Thymus (tissue), 11 donors: ENCODE measurements around the gene CCDC102B. TPM values are rescaled to one million over a fixed set of nuclear protein-coding genes. Genes with fewer than 3 reads are reported as not detected.
"Not testable (repeated sequence)": the region's sequence is repeated elsewhere in the genome, so short reads cannot be mapped to it uniquely, and the experiment has no call there.

Experiments
- DNase-seq, 9 donors: peaks; one replicate each; pipeline ENCODE4 v3.0.0-alpha.2; 2013; ENCODE audit warnings: low spot score in 9 of 9, low read depth in 6 of 9, missing footprints in 1 of 9
- H3K27ac ChIP-seq, 2 donors: one replicate each; pipeline ENCODE4 v1.5.1; 2013; ENCODE audit warnings: control low read depth in 1 of 2, low read depth in 1 of 2, low read length in 1 of 2, mild to moderate bottlenecking in 1 of 2, moderate library complexity in 1 of 2
- H3K27me3 ChIP-seq, 2 donors: one replicate each; pipeline ENCODE4 v1.5.1; 2013; ENCODE audit warnings: low read length in 1 of 2; ENCODE audit not compliant: control insufficient read depth in 2 of 2, insufficient read depth in 1 of 2
- H3K36me3 ChIP-seq, 2 donors: one replicate each; pipeline ENCODE4 v1.5.1; 2013; ENCODE audit warnings: low read length in 1 of 2, mild to moderate bottlenecking in 1 of 2, moderate library complexity in 1 of 2; ENCODE audit not compliant: control insufficient read depth in 2 of 2, insufficient read depth in 2 of 2
- H3K4me1 ChIP-seq, 2 donors: one replicate each; pipeline ENCODE4 v1.5.1; 2013; ENCODE audit warnings: low read length in 2 of 2; ENCODE audit not compliant: control insufficient read depth in 2 of 2, insufficient read depth in 2 of 2
- H3K4me3 ChIP-seq, 2 donors: one replicate each; pipeline ENCODE4 v1.5.1; 2013; ENCODE audit warnings: low read length in 2 of 2, control low read depth in 1 of 2, mild to moderate bottlenecking in 1 of 2
- H3K9me3 ChIP-seq, 2 donors: one replicate each; pipeline ENCODE4 v1.5.1; 2013; ENCODE audit warnings: low read length in 1 of 2, mild to moderate bottlenecking in 1 of 2; ENCODE audit not compliant: control insufficient read depth in 2 of 2, insufficient read depth in 1 of 2
- WGBS: extraction: QIAGEN DNeasy Blood & Tissue Kit; methylation state at CpG from one replicate; pipeline ENCODE4 v1.1.7; 2013; 5-methylcytosine and 5-hydroxymethylcytosine counted together
- polyA plus RNA-seq: library from polyadenylated mRNA; stranded (reverse); fragments of 200-250 nt; gene quantifications from one replicate; pipeline ENCODE4 v1.2.3, GENCODE V29; 2013
- total RNA-seq: library from RNA; stranded (reverse); fragments of 120-200 nt; gene quantifications from one replicate; pipeline ENCODE4 v1.2.4, GENCODE V29; 2013
- donor health status: healthy.

CCDC102B gene
- total and polyA plus RNA-seq, 2 donors, result 3.0 to 6.1 TPM

- no peak for DNase-seq
- Histone ChIP-seq H3K27me3 (no peaks in the 10 kb centered on the region), H3K4me3 (no peak overlapping the region), H3K9me3 (no peaks in the 10 kb centered on the region), H3K36me3 (no peaks in the 10 kb centered on the region), H3K27ac (no peak overlapping the region), H3K4me1 (no peaks in the 10 kb centered on the region)
- 71% methylated on average over 4 of the region's 4 CpGs for WGBS
Measured at GRCh38 chr18:68995675-68996074, 197.8 kb downstream of the CCDC102B start.

GRCh38 chr18:68997845-68998244 is 200.0 kb downstream of the CCDC102B start:
- H3K36me3 ChIP-seq, result no peaks in the 10 kb centered on the region
- no peak for DNase-seq
- no peaks in the 10 kb centered on the region for H3K4me1 ChIP-seq
- no peak overlapping the region for H3K27ac ChIP-seq
- no peaks in the 10 kb centered on the region for H3K27me3 ChIP-seq
- H3K4me3 ChIP-seq, result no peak overlapping the region
- 71% methylated on average over 3 of the region's 3 CpGs for WGBS
- H3K9me3 ChIP-seq, result no peaks in the 10 kb centered on the region

- Histone ChIP-seq H3K4me3 (no peak overlapping the region), H3K36me3 (no peaks in the 10 kb centered on the region), H3K9me3 (no peaks in the 10 kb centered on the region), H3K27me3 (no peaks in the 10 kb centered on the region), H3K27ac (no peak overlapping the region), H3K4me1 (no peaks in the 10 kb centered on the region)
- DNase-seq, result no peak
- 96% methylated on average over 1 of the region's 1 CpG for WGBS
Measured at GRCh38 chr18:69000366-69000765, 202.5 kb downstream of the CCDC102B start.

- Histone ChIP-seq H3K4me3 (no peak overlapping the region), H3K27ac (no peak overlapping the region), H3K4me1 (no peaks in the 10 kb centered on the region), H3K36me3 (no peaks in the 10 kb centered on the region), H3K9me3 (no peaks in the 10 kb centered on the region), H3K27me3 (no peaks in the 10 kb centered on the region)
- 96% methylated on average over 6 of the region's 6 CpGs for WGBS
- no peak for DNase-seq
Measured at GRCh38 chr18:69002233-69002632, 204.4 kb downstream of the CCDC102B start.

- H3K4me1 ChIP-seq, H3K36me3 ChIP-seq, H3K9me3 ChIP-seq, H3K27ac ChIP-seq, H3K27me3 ChIP-seq, DNase-seq, H3K4me3 ChIP-seq: not testable (repeated sequence)
- 96% methylated on average over 4 of the region's 4 CpGs for WGBS
Measured at GRCh38 chr18:69006212-69006611, 208.3 kb downstream of the CCDC102B start.

- Histone ChIP-seq H3K27ac (no peak overlapping the region), H3K27me3 (no peaks in the 10 kb centered on the region), H3K4me1 (no peaks in the 10 kb centered on the region), H3K9me3 (no peaks in the 10 kb centered on the region), H3K4me3 (no peak overlapping the region), H3K36me3 (no peaks in the 10 kb centered on the region)
- no peak for DNase-seq
- WGBS, result 93% methylated on average over 5 of the region's 5 CpGs
Measured at GRCh38 chr18:69008538-69008937, 210.7 kb downstream of the CCDC102B start.

GRCh38 chr18:69021211-69021805 is 223.4 kb downstream of the CCDC102B start:
- Histone ChIP-seq H3K36me3 (no peaks in the 10 kb centered on the region), H3K4me1 (no peaks in the 10 kb centered on the region), H3K4me3 (no peak overlapping the region), H3K27ac (no peak overlapping the region), H3K27me3 (no peaks in the 10 kb centered on the region), H3K9me3 (no peaks in the 10 kb centered on the region)
- no peak for DNase-seq
- WGBS, result 92% methylated on average over 8 of the region's 8 CpGs

GRCh38 chr18:69022426-69022825 is 224.5 kb downstream of the CCDC102B start:
- no peak overlapping the region for H3K27ac ChIP-seq
- H3K4me1 ChIP-seq, result no peaks in the 10 kb centered on the region
- DNase-seq, result no peak
- H3K27me3 ChIP-seq, result no peaks in the 10 kb centered on the region
- H3K4me3 ChIP-seq, result no peak overlapping the region
- no peaks in the 10 kb centered on the region for H3K9me3 ChIP-seq
- H3K36me3 ChIP-seq, result no peaks in the 10 kb centered on the region
- WGBS, result 89% methylated on average over 1 of the region's 1 CpG

GRCh38 chr18:69031571-69031970 is 233.7 kb downstream of the CCDC102B start:
- Histone ChIP-seq H3K27ac (no peak overlapping the region), H3K4me3 (no peak overlapping the region), H3K9me3 (no peaks in the 10 kb centered on the region), H3K4me1 (no peaks in the 10 kb centered on the region), H3K36me3 (no peaks in the 10 kb centered on the region), H3K27me3 (no peaks in the 10 kb centered on the region)
- WGBS, result 96% methylated on average over 1 of the region's 1 CpG
- no peak for DNase-seq

- Histone ChIP-seq H3K36me3 (no peaks in the 10 kb centered on the region), H3K4me3 (no peak overlapping the region), H3K9me3 (no peaks in the 10 kb centered on the region), H3K27me3 (no peaks in the 10 kb centered on the region), H3K27ac (no peak overlapping the region), H3K4me1 (no peaks in the 10 kb centered on the region)
- no peak for DNase-seq
Measured at GRCh38 chr18:69032009-69032408, 234.1 kb downstream of the CCDC102B start.
